GM12878 (cell line): ENCODE data around the gene NEB. TPM values are rescaled to one million over a fixed set of nuclear protein-coding genes. Genes with fewer than 3 reads are reported as not detected.

ENCODE experiments used
- ATAC-seq: fragments of 200-7000 bp; cut with Tn5 transposase; 3 replicates; pipeline ENCODE4 v1.9.1; 2020; ENCODE audit warnings: mild to moderate bottlenecking, moderate library complexity
- BruUV-seq: library from RNA; stranded (reverse); fragments of 400-500 nt; replicated peaks from 2 replicates; lab custom pipeline; 2021; lab: Mats Ljungman, UMichigan
- CTCF ChIA-PET: fragments of 300-600 bp; sonication (Branson Sonifier 250); formaldehyde crosslinking; extraction: SDS; loops from one replicate; lab custom pipeline; 2021; ENCODE audit warnings: inconsistent platforms; lab: Yijun Ruan, JAX
- POLR2A ChIA-PET: fragments of 350-600 bp; formaldehyde crosslinking; extraction: SDS; loops from one replicate; lab custom pipeline; 2021; ENCODE audit warnings: inconsistent platforms; lab: Charles Lee
- RAD21 ChIA-PET: fragments of 300-600 bp; sonication (Branson Sonifier 250); formaldehyde crosslinking; loops from one replicate; lab custom pipeline; 2023; ENCODE audit warnings: antibody characterized with exemption; ENCODE audit not compliant: unreplicated experiment; lab: Charles Lee
- SMC1A ChIA-PET: fragments of 300-600 bp; sonication (Branson Sonifier 250); formaldehyde crosslinking; loops from one replicate; lab custom pipeline; 2023; ENCODE audit not compliant: unreplicated experiment, uncharacterized antibody; lab: Charles Lee
- DNase-seq: peaks from one replicate; pipeline ENCODE4 v3.0.0-alpha.2; 2011; ENCODE audit warnings: low read depth, low spot score
- FAIRE-seq: peaks from 3 replicates; lab custom pipeline; 2011; peaks lifted over from hg19 to GRCh38; lab: Jason Lieb, UNC
- H2AFZ ChIP-seq: 2 replicates; pipeline ENCODE4 v1.6.0; 2011; ENCODE audit warnings: low read depth, low read length, control low read depth; ENCODE audit not compliant: control insufficient read depth
- H3K27ac ChIP-seq: 2 replicates; pipeline ENCODE4 v1.5.1; 2011; ENCODE audit warnings: control low read depth; ENCODE audit not compliant: control insufficient read depth, insufficient read depth
- H3K27me3 ChIP-seq, 2 experiments: replicated peaks in 1 of 2; 2 replicates each; pipeline versions ENCODE4 v1.6.0 to v1.6.1; 2011; ENCODE audit warnings: low read length in 1 of 2; ENCODE audit not compliant: control insufficient read depth in 2 of 2, insufficient read depth in 2 of 2
- H3K36me3 ChIP-seq, 2 experiments: 2 replicates each; pipeline ENCODE4 v1.5.1; 2011; ENCODE audit warnings: low read length in 1 of 2; ENCODE audit not compliant: control insufficient read depth in 2 of 2, insufficient read depth in 2 of 2
- H3K4me1 ChIP-seq: 2 replicates; pipeline ENCODE4 v1.6.1; 2011; ENCODE audit warnings: mild to moderate bottlenecking, low read length, moderate library complexity, mixed read lengths; ENCODE audit not compliant: control insufficient read depth, insufficient read depth
- H3K4me2 ChIP-seq: 2 replicates; pipeline ENCODE4 v1.6.0; 2011; ENCODE audit warnings: control low read depth; ENCODE audit not compliant: control insufficient read depth, insufficient read depth
- H3K4me3 ChIP-seq: fragments of 200-600 bp; sonication (generic); 2 replicates; pipeline ENCODE4 v1.5.1; 2016
- H3K79me2 ChIP-seq: 2 replicates; pipeline ENCODE4 v1.6.0; 2011; ENCODE audit warnings: low read length; ENCODE audit not compliant: control insufficient read depth, insufficient read depth
- H3K9ac ChIP-seq: 2 replicates; pipeline ENCODE4 v1.8.0; 2011; ENCODE audit warnings: low read length, control low read depth, mixed read lengths; ENCODE audit not compliant: control insufficient read depth, insufficient read depth
- H3K9me3 ChIP-seq: replicated peaks from 3 replicates; pipeline ENCODE4 v1.5.1; 2011; ENCODE audit warnings: mild to moderate bottlenecking, low read length; ENCODE audit not compliant: control insufficient read depth, insufficient read depth
- H4K20me1 ChIP-seq: 2 replicates; pipeline ENCODE4 v1.6.0; 2011; ENCODE audit not compliant: control insufficient read depth, insufficient read depth
- ATF2 ChIP-seq: IDR thresholded peaks from 2 replicates; pipeline ENCODE4 v1.6.1; 2012; ENCODE audit warnings: low read length, inconsistent platforms
- BCL11A ChIP-seq: IDR thresholded peaks from 2 replicates; pipeline ENCODE4 v1.6.1; 2011; ENCODE audit warnings: low read depth, low read length
- BHLHE40 ChIP-seq, 2 experiments: fragments of 450-650 bp in 1 of 2; IDR thresholded peaks; 2 replicates each; pipeline ENCODE4 v1.6.1; 2011 to 2017; ENCODE audit warnings: low read depth in 2 of 2, borderline replicate concordance in 1 of 2, improper control_type of control experiment in 1 of 2, low read length in 1 of 2, mild to moderate bottlenecking in 1 of 2
- FOXK2 ChIP-seq: fragments of 450-650 bp; IDR thresholded peaks from 2 replicates; pipeline ENCODE4 v1.6.1; 2017; ENCODE audit warnings: mild to moderate bottlenecking, moderate library complexity
- FOXM1 ChIP-seq: IDR thresholded peaks from 2 replicates; pipeline ENCODE4 v1.6.1; 2012; ENCODE audit warnings: low read depth, mild to moderate bottlenecking, inconsistent platforms, low read length, moderate library complexity
- GATAD2B ChIP-seq: fragments of 450-650 bp; conservative IDR thresholded peaks from 2 replicates; pipeline ENCODE4 v1.6.1; 2017; ENCODE audit warnings: low read depth, mild to moderate bottlenecking, moderate library complexity
- IKZF2 ChIP-seq, 2 experiments: fragments of 450-650 bp; IDR thresholded peaks; 2 replicates each; pipeline ENCODE4 v1.6.1; 2017; ENCODE audit warnings: mild to moderate bottlenecking in 2 of 2, moderate library complexity in 2 of 2
- KAT2A ChIP-seq: conservative IDR thresholded peaks from 2 replicates; pipeline ENCODE4 v1.6.1; 2011; ENCODE audit warnings: low read depth, low read length; ENCODE audit not compliant: control insufficient read depth
- KLF5 ChIP-seq: fragments of 450-650 bp; IDR thresholded peaks from 2 replicates; pipeline ENCODE4 v1.6.1; 2014; ENCODE audit warnings: mild to moderate bottlenecking; ENCODE audit not compliant: partially characterized antibody
- MXI1 ChIP-seq: fragments of 150-350 bp; IDR thresholded peaks from 2 replicates; pipeline ENCODE4 v1.6.1; 2011; ENCODE audit warnings: low read depth, mild to moderate bottlenecking, inconsistent platforms, low read length, improper control_type of control experiment
- NBN ChIP-seq: fragments of 450-650 bp; IDR thresholded peaks from 2 replicates; pipeline ENCODE4 v1.6.1; 2016
- NKRF ChIP-seq: fragments of 450-650 bp; conservative IDR thresholded peaks from 2 replicates; pipeline ENCODE4 v1.6.1; 2017; ENCODE audit warnings: mild to moderate bottlenecking, moderate library complexity
- RAD21 ChIP-seq: IDR thresholded peaks from 2 replicates; pipeline ENCODE4 v1.6.1; 2011; ENCODE audit warnings: mild to moderate bottlenecking, low read depth, low read length, moderate library complexity; ENCODE audit not compliant: insufficient read depth
- RAD51 ChIP-seq: fragments of 450-650 bp; IDR thresholded peaks from 2 replicates; pipeline ENCODE4 v1.6.1; 2016; ENCODE audit warnings: moderate library complexity, mild to moderate bottlenecking, inconsistent platforms
- RELA ChIP-seq: fragments of 450-650 bp; IDR thresholded peaks from 2 replicates; pipeline ENCODE4 v1.8.0; 2014; ENCODE audit warnings: borderline replicate concordance; ENCODE audit not compliant: partially characterized antibody
- RFX5 ChIP-seq: IDR thresholded peaks from 2 replicates; pipeline ENCODE4 v1.6.1; 2011; ENCODE audit warnings: low read depth, low read length, improper control_type of control experiment
- SIX5 ChIP-seq: IDR thresholded peaks from 2 replicates; pipeline ENCODE4 v1.6.1; 2011; ENCODE audit warnings: mild to moderate bottlenecking, low read depth, low read length, moderate library complexity; ENCODE audit not compliant: severe bottlenecking
- SMAD5 ChIP-seq: IDR thresholded peaks from 2 replicates; pipeline ENCODE4 v1.6.1; 2016; ENCODE audit warnings: antibody characterized with exemption, low read depth
- TARDBP ChIP-seq: IDR thresholded peaks from 2 replicates; pipeline ENCODE4 v1.6.1; 2016; ENCODE audit warnings: borderline replicate concordance
- TCF7 ChIP-seq: IDR thresholded peaks from 2 replicates; pipeline ENCODE4 v1.6.1; 2014; ENCODE audit warnings: antibody characterized with exemption, borderline replicate concordance
- WRNIP1 ChIP-seq: IDR thresholded peaks from 2 replicates; pipeline ENCODE4 v1.6.1; 2011; ENCODE audit warnings: low read depth, low read length, improper control_type of control experiment, borderline replicate concordance
- ZBED1 ChIP-seq: IDR thresholded peaks from 2 replicates; pipeline ENCODE4 v1.6.1; 2016; ENCODE audit warnings: borderline replicate concordance
- ZNF384 ChIP-seq: IDR thresholded peaks from 2 replicates; pipeline ENCODE4 v1.6.1; 2012; ENCODE audit warnings: low read depth, mild to moderate bottlenecking, low read length, improper control_type of control experiment, borderline replicate concordance
- WGBS: methylation state at CpG from one replicate; pipeline ENCODE4 v1.1.6; 2016; ENCODE audit warnings: low lambda C conversion rate; ENCODE audit not compliant: insufficient replicate concordance, insufficient coverage; ENCODE audit errors: missing lambda C conversion rate; 5-methylcytosine and 5-hydroxymethylcytosine counted together
- in situ Hi-C: fragments of 300-500 bp; cut with MboI; formaldehyde crosslinking; loops from 9 replicates; pipeline ENCODE4 v1.14.3; 2018; ENCODE audit warnings: mixed read lengths
- intact Hi-C: fragments of 100-400 bp; cut with micrococcal nuclease; formaldehyde crosslinking; loops from one replicate; pipeline ENCODE4 v1.14.2; 2022; ENCODE audit not compliant: unreplicated experiment
- polyA plus RNA-seq, 11 experiments: library from polyadenylated mRNA; depleted of rRNA in 4 of 11; unstranded in 6 of 11; stranded (reverse) in 5 of 11; fragments of >200 nt; fragmentation: Nextera tagmentation in 4 of 11; fragmentation: Illumina TruSeq in 1 of 11; extraction: Ambion mirVana in 4 of 11; extraction: Trizol in 1 of 11; gene quantifications; 1 replicate in 1 of 11; 2 replicates in 10 of 11; pipeline versions ENCODE4 v1.2.1 to v1.2.3, GENCODE V29; 2011 to 2016; ENCODE audit warnings: inconsistent platforms in 2 of 11, missing spikeins in 2 of 11, low read depth in 1 of 11
- total RNA-seq, 4 experiments: library from RNA; depleted of rRNA in 3 of 4; stranded (reverse); fragments of >200 nt in 3 of 4; fragmentation: Illumina TruSeq in 1 of 4; extraction: Trizol in 1 of 4; gene quantifications; 2 replicates each; pipeline versions ENCODE4 v1.2.1 to v1.2.3, GENCODE V29; 2013 to 2021

Gene NEB
- total and polyA plus RNA-seq, 10 of the 15 experiments (the other 5 are each of a cell fraction or from before 2014, with no cell fraction given): 0.04 to 0.77 (median 0.12) TPM

DNA sequence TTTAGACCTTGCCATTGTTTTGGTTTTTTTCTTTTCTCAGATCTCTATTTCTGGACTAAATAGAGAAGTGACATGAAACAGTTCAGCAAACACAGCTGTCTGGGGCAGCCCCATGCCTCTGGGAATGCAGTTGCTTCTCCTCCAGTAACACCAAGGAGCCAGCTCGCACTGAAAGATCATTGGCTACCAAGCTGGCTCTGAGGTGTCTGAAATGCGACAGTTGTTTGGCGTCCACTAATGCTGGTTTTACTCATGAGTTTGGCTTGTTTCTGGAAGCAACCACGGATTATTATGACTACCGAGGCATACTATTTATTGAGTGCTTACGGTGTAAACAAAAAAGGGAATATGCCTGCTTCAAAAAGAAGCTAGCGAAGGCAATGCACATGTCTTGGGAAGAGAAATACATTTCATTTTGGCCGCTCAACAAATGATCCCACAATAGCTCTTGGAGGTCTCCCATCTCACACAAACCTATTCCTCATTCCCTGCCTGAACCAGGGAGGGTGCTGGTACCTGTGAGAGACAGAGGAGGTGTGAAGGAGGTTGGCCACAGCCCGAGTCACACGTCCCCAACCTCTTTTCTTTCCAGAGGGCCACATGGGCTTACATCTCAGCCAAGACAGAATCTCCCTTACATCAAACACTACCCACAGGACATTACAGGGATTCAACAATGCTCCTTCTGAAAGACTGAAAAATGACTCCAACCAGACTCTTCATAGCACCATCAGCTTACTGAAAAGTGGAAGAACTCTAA lies 37.5 kb upstream of the NEB start:
- H3K4me2 ChIP-seq: peak overlapping the region; percentile 76
- no peaks in the 10 kb centered on the region for H3K9me3 ChIP-seq
- ATAC-seq (peak; percentile 98), DNase-seq (peak; percentile 79), FAIRE-seq (peak; percentile 86)
- no peak overlapping the region for H3K4me3 ChIP-seq
- CTCF ChIA-PET: interaction anchor here (0.7 to 2.0 kb wide), 8 partner anchors 10 to 255 kb away, joined by 3 to 6 read pairs (median 4); no protein-coding TSS in a partner anchor
- no peaks in the 10 kb centered on the region for H4K20me1 ChIP-seq
- RAD21 ChIA-PET: interaction anchor here (1.2 to 1.5 kb wide), 5 partner anchors 12 to 69 kb away, joined by 3 to 6 read pairs (median 4); partner anchors contain the start of gene ARL5A
- intact Hi-C loops: no loop called here
- peak overlapping the region; percentile 73 for H3K27ac ChIP-seq
- H3K36me3 ChIP-seq: 0 out of 4 replicates have a peak, but pooled peaks cover 0 to 2% of the 10 kb centered on the region in 2 experiments
- H2AFZ ChIP-seq: peak overlapping the region; percentile 59
- H3K9ac ChIP-seq: no peak overlapping the region
- no TSS peak for BruUV-seq
- WGBS: 31% methylated on average over 10 of the region's 10 CpGs
- POLR2A ChIA-PET: no interaction called here
- in situ Hi-C loops: no loop called here
- no peaks in the 10 kb centered on the region for H3K27me3 ChIP-seq
- no peaks in the 10 kb centered on the region for H3K79me2 ChIP-seq
- peaks cover 17% of the 10 kb centered on the region for H3K4me1 ChIP-seq
- SMC1A ChIA-PET: interaction anchor here (0.7 to 2.0 kb wide), 12 partner anchors 8 to 91 kb away, joined by 3 to 6 read pairs (median 3); no protein-coding TSS in a partner anchor
- TF ChIP-seq TARDBP: no peak
- no peak for TF ChIP-seq RAD21
- no peak for TF ChIP-seq ZBED1
- peak; percentile 41 to 51; a peak in 2 of 4 replicates for TF ChIP-seq BHLHE40 (IDR thresholded peaks at IDR 0.05; ENCODE audit: borderline replicate concordance in 1 of 2, low read depth in 2 of 2, low read length in 1 of 2)
- no peak for TF ChIP-seq KAT2A
- peak; percentile 71; the same call in 1 of the 2 replicates for TF ChIP-seq RFX5
- no peak for TF ChIP-seq SIX5
- peak; percentile 73 for TF ChIP-seq NBN
- TF ChIP-seq TCF7: peak; percentile 58; the same call in 1 of the 2 replicates
- TF ChIP-seq KLF5: no peak
- TF ChIP-seq NKRF: no peak
- no peak for TF ChIP-seq FOXK2
- TF ChIP-seq WRNIP1: no peak
- peak; percentile 89 for TF ChIP-seq ZNF384
- peak; percentile 30; the same call in 1 of the 2 replicates for TF ChIP-seq RAD51
- TF ChIP-seq FOXM1: peak; percentile 94
- peak; percentile 70 for TF ChIP-seq RELA
- TF ChIP-seq SMAD5: no peak
- TF ChIP-seq ATF2: peak; percentile 87
- TF ChIP-seq GATAD2B: peak; percentile 43
- TF ChIP-seq BCL11A: peak; percentile 78
- TF ChIP-seq IKZF2 (IDR thresholded peaks at IDR 0.05): peak; percentile 93 to 95
- TF ChIP-seq MXI1: peak; percentile 50; the same call in 1 of the 2 replicates
